GM11168 (cell line): Measurements from ENCODE around the gene DAB1.

ENCODE experiments used
- in situ Hi-C: fragments of 300-500 bp; cut with MboI; formaldehyde crosslinking; loops from one replicate; pipeline ENCODE4 v1.12.0; 2022; ENCODE audit warnings: low sequenced_read_pairs; ENCODE audit not compliant: unreplicated experiment

The DAB1 gene

GRCh38 chr1:57420981-57421785 lies 2.7 kb downstream of the DAB1 start:
- in situ Hi-C loops, result no loop called here

GRCh38 chr1:57418971-57419370 lies 4.9 kb downstream of the DAB1 start:
- in situ Hi-C loops, result no loop called here

GRCh38 chr1:57411262-57411661 lies 12.6 kb downstream of the DAB1 start:
- in situ Hi-C loops, result no loop called here

- in situ Hi-C loops, result no loop called here
Measured at GRCh38 chr1:57410508-57410907, 13.4 kb downstream of the DAB1 start.

- in situ Hi-C loops, result no loop called here
Measured at GRCh38 chr1:57407928-57408327, 15.9 kb downstream of the DAB1 start.

- in situ Hi-C loops, result no loop called here
Measured at GRCh38 chr1:57406428-57406970, 17.4 kb downstream of the DAB1 start.

GRCh38 chr1:57404884-57405283 lies 19.0 kb downstream of the DAB1 start:
- in situ Hi-C loops, result no loop called here

- in situ Hi-C loops, result no loop called here
Measured at GRCh38 chr1:57403201-57403600, 20.7 kb downstream of the DAB1 start.

GRCh38 chr1:57401671-57402070 lies 22.2 kb downstream of the DAB1 start:
- in situ Hi-C loops, result no loop called here

- in situ Hi-C loops, result no loop called here
Measured at GRCh38 chr1:57400048-57400447, 23.8 kb downstream of the DAB1 start.

- in situ Hi-C loops, result no loop called here
Measured at GRCh38 chr1:57393058-57393584, 30.7 kb downstream of the DAB1 start.

GRCh38 chr1:57385336-57385735 lies 38.5 kb downstream of the DAB1 start:
- in situ Hi-C loops, result no loop called here

- in situ Hi-C loops, result no loop called here
Measured at GRCh38 chr1:57384901-57385300, 39.0 kb downstream of the DAB1 start.

GRCh38 chr1:57384284-57384683 lies 39.6 kb downstream of the DAB1 start:
- in situ Hi-C loops, result no loop called here

GRCh38 chr1:57381871-57382270 lies 42.0 kb downstream of the DAB1 start:
- in situ Hi-C loops, result no loop called here

GRCh38 chr1:57381426-57381825 lies 42.4 kb downstream of the DAB1 start:
- in situ Hi-C loops, result no loop called here

GRCh38 chr1:57380923-57381322 lies 42.9 kb downstream of the DAB1 start:
- in situ Hi-C loops, result no loop called here

- in situ Hi-C loops, result no loop called here
Measured at GRCh38 chr1:57378534-57378933, 45.3 kb downstream of the DAB1 start.

- in situ Hi-C loops, result no loop called here
Measured at GRCh38 chr1:57377339-57378139, 46.3 kb downstream of the DAB1 start.

GRCh38 chr1:57376041-57376440 lies 47.8 kb downstream of the DAB1 start:
- in situ Hi-C loops, result no loop called here

- in situ Hi-C loops, result no loop called here
Measured at GRCh38 chr1:57369889-57370288, 54.0 kb downstream of the DAB1 start.
